Measurements from ENCODE around the gene CENPS. TPM values are rescaled to one million over a fixed set of nuclear protein-coding genes. Genes with fewer than 3 reads are reported as not detected.
A peak's percentile ranks its signal among the peaks of the same experiment; 100 is the strongest.

The CENPS gene
- total and polyA plus RNA-seq, 9 of the 15 experiments (the other 6 are each of a cell fraction or from before 2014, with no cell fraction given), result 10.2 to 36.0 (median 26.0) TPM

DNA sequence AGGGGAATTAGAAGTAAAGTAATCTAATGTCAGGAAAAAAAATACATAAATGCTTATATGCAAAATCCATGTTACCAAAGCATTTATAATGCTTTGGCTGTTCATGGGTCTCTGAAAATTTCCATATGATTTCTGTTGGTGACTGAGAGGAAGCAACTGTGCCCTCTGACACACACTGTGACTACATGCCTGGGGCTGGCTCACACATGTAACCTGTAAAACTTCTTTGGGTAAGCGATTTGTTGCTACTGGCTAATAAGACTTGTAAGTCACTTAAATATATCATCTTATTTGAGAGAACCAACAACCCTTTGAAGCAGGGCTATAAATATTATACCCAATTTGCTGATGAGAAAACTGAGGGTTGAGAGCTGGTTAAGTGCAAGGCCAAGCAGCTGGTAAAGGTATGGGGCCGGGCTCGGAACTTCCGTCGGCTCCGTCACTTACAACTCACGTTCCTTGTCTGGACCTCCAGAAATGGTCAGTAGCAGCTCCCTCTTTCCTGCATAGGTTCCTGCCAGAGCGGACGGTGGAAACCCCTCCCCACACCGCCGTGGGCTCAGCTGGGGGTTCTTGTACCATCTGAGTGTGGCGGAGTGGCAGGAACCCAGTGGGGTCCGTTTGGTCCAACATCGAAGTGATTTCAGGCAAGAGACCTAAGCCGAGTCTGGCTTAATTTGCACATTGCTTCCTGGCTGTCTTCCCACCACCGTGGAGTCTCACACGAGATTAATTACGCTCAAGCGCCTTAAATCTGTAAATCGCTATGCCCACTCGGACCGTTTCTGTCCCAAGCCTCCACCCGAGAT, 41.4 kb downstream of the CENPS start (continued):
- TF ChIP-seq NCOA6 (IDR thresholded peaks at IDR 0.05), result no peak
- TF ChIP-seq ZNF3 (CRISPR knock-in tag; IDR thresholded peaks at IDR 0.05), result no peak
- TF ChIP-seq HDAC2 (IDR thresholded peaks at IDR 0.05), result peak; percentile 78; the same call in 1 of the 2 replicates
- peak; percentile 23; the same call in 1 of the 2 replicates for TF ChIP-seq BHLHE40 (IDR thresholded peaks at IDR 0.05; ENCODE audit: low read length)
- no peak for TF ChIP-seq STAT5B (CRISPR knock-in tag; IDR thresholded peaks at IDR 0.05)
- no peak for TF ChIP-seq SETDB1 (IDR thresholded peaks at IDR 0.05; ENCODE audit: low read length)
- TF ChIP-seq ZBTB7A (IDR thresholded peaks at IDR 0.05; ENCODE audit: borderline replicate concordance, control insufficient read depth, low read depth, low read length), result no peak
- TF ChIP-seq SMAD2 (IDR thresholded peaks at IDR 0.05; ENCODE audit: low read depth, low read length), result no peak
- no peak for TF ChIP-seq KLF10 (CRISPR knock-in tag; IDR thresholded peaks at IDR 0.05)
- no peak for TF ChIP-seq NONO (IDR thresholded peaks at IDR 0.05; ENCODE audit: low read depth in 2 of 2, low read length in 1 of 2)
- TF ChIP-seq, protein P1, sequence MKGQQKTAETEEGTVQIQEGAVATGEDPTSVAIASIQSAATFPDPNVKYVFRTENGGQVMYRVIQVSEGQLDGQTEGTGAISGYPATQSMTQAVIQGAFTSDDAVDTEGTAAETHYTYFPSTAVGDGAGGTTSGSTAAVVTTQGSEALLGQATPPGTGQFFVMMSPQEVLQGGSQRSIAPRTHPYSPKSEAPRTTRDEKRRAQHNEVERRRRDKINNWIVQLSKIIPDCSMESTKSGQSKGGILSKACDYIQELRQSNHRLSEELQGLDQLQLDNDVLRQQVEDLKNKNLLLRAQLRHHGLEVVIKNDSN (CRISPR knock-in tag; IDR thresholded peaks at IDR 0.05), result no peak
- peak; percentile 89 for TF ChIP-seq HDGF (IDR thresholded peaks at IDR 0.05)
- TF ChIP-seq HOXB6 (CRISPR knock-in tag; IDR thresholded peaks at IDR 0.05; ENCODE audit: borderline replicate concordance), result no peak
- no peak for TF ChIP-seq TCF7 (IDR thresholded peaks at IDR 0.05; ENCODE audit: borderline replicate concordance)
- TF ChIP-seq ZNF212 (CRISPR knock-in tag; IDR thresholded peaks at IDR 0.05), result no peak
- peak in 1 of 2 experiments; percentile 50; a peak in 1 of 4 replicates for TF ChIP-seq SIN3A (IDR thresholded peaks at IDR 0.05; ENCODE audit: borderline replicate concordance in 2 of 2, control insufficient read depth in 1 of 2, low read depth in 2 of 2, low read length in 2 of 2)
- no peak for TF ChIP-seq MTF1 (CRISPR knock-in tag; IDR thresholded peaks at IDR 0.05; ENCODE audit: borderline replicate concordance)
- peak; percentile 98 for TF ChIP-seq RBM25 (IDR thresholded peaks at IDR 0.05; ENCODE audit: low read depth, low read length, severe bottlenecking)
- no peak for TF ChIP-seq GABPB2 (CRISPR knock-in tag; conservative IDR thresholded peaks at IDR 0.05)
- no peak for TF ChIP-seq NELFE (IDR thresholded peaks at IDR 0.05; ENCODE audit: insufficient read depth, insufficient read length)
- TF ChIP-seq MXI1 (IDR thresholded peaks at IDR 0.05; ENCODE audit: low read depth, low read length), result no peak
- TF ChIP-seq CBX1 (IDR thresholded peaks at IDR 0.05; ENCODE audit: low read depth), result peak; percentile 93
- peak; percentile 18 for TF ChIP-seq SAP30 (IDR thresholded peaks at IDR 0.05; ENCODE audit: borderline replicate concordance, insufficient read depth, low read depth, low read length, poor library complexity, severe bottlenecking)
- TF ChIP-seq NUFIP1 (IDR thresholded peaks at IDR 0.05; ENCODE audit: partially characterized antibody), result peak; percentile 51

All from K562 (cell line).